Ishikawa (cell line): Measurements from ENCODE around the gene DNAH6.

Experiments
- CEBPB ChIP-seq: IDR thresholded peaks from 2 replicates; pipeline ENCODE4 v1.6.1; 2012
- CREB1 ChIP-seq: IDR thresholded peaks from 2 replicates; pipeline ENCODE4 v1.6.1; 2012; ENCODE audit warnings: low read depth
- EP300 ChIP-seq: IDR thresholded peaks from 2 replicates; pipeline ENCODE4 v1.6.1; 2012; ENCODE audit warnings: borderline replicate concordance
- FOXM1 ChIP-seq: IDR thresholded peaks from 2 replicates; pipeline ENCODE4 v1.6.1; 2012; ENCODE audit warnings: low read depth, borderline replicate concordance
- RAD21 ChIP-seq: IDR thresholded peaks from 2 replicates; pipeline ENCODE4 v1.6.1; 2012; ENCODE audit warnings: low read depth
- REST ChIP-seq: IDR thresholded peaks from 2 replicates; pipeline ENCODE4 v1.6.1; 2012; ENCODE audit warnings: low read depth, mild to moderate bottlenecking
- TAF1 ChIP-seq: IDR thresholded peaks from 2 replicates; pipeline ENCODE4 v1.6.1; 2012; ENCODE audit warnings: low read depth, mild to moderate bottlenecking
- TCF12 ChIP-seq: IDR thresholded peaks from 2 replicates; pipeline ENCODE4 v1.6.1; 2012; ENCODE audit warnings: low read depth
- YY1 ChIP-seq: IDR thresholded peaks from 2 replicates; pipeline ENCODE4 v1.6.1; 2012; ENCODE audit warnings: low read depth
- TF ChIP-seq, protein P1 (sequence below): IDR thresholded peaks from 2 replicates; pipeline ENCODE4 v1.6.1; 2012
- TF ChIP-seq, protein P2 (sequence below): IDR thresholded peaks from 2 replicates; pipeline ENCODE4 v1.6.1; 2012

GRCh38 chr2:84827978-84828575, 311.8 kb downstream of the DNAH6 start:
- TF ChIP-seq REST: no peak
- TF ChIP-seq CEBPB: no peak
- TF ChIP-seq, protein P1, sequence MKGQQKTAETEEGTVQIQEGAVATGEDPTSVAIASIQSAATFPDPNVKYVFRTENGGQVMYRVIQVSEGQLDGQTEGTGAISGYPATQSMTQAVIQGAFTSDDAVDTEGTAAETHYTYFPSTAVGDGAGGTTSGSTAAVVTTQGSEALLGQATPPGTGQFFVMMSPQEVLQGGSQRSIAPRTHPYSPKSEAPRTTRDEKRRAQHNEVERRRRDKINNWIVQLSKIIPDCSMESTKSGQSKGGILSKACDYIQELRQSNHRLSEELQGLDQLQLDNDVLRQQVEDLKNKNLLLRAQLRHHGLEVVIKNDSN: no peak
- no peak for TF ChIP-seq RAD21
- TF ChIP-seq EP300: no peak
- TF ChIP-seq TAF1: no peak
- TF ChIP-seq YY1: no peak
- TF ChIP-seq CREB1: no peak
- no peak for TF ChIP-seq TCF12
- TF ChIP-seq FOXM1: no peak
- TF ChIP-seq, protein P2, sequence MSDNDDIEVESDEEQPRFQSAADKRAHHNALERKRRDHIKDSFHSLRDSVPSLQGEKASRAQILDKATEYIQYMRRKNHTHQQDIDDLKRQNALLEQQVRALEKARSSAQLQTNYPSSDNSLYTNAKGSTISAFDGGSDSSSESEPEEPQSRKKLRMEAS: no peak
